GM04503 (cell line): ENCODE results near the gene SOX5.
"Not testable (repeated sequence)": the region's sequence is repeated elsewhere in the genome, so short reads cannot be mapped to it uniquely, and the experiment has no call there.

ENCODE experiments used
- DNase-seq: peaks from one replicate; pipeline ENCODE4 v3.0.0-alpha.2; 2012; ENCODE audit warnings: low read depth

The SOX5 gene

GRCh38 chr12:23909551-23909950 lies 39.9 kb downstream of the SOX5 start:
- DNase-seq: no peak

GRCh38 chr12:23906329-23906728 lies 43.1 kb downstream of the SOX5 start:
- DNase-seq: no peak

GRCh38 chr12:23899434-23899833 lies 50.0 kb downstream of the SOX5 start:
- DNase-seq: no peak

- no peak for DNase-seq
Observed at GRCh38 chr12:23898121-23898520, 51.3 kb downstream of the SOX5 start.

- DNase-seq: no peak
Observed at GRCh38 chr12:23895792-23896218, 53.7 kb downstream of the SOX5 start.

- no peak for DNase-seq
Observed at GRCh38 chr12:23893611-23894010, 55.9 kb downstream of the SOX5 start.

GRCh38 chr12:23891115-23891514 lies 58.4 kb downstream of the SOX5 start:
- DNase-seq: no peak

GRCh38 chr12:23889069-23889440 lies 60.4 kb downstream of the SOX5 start:
- no peak for DNase-seq

- DNase-seq: no peak
Observed at GRCh38 chr12:23888396-23889068, 60.9 kb downstream of the SOX5 start.

- DNase-seq: no peak
Observed at GRCh38 chr12:23887055-23887835, 62.2 kb downstream of the SOX5 start.

GRCh38 chr12:23885394-23885793 lies 64.1 kb downstream of the SOX5 start:
- no peak for DNase-seq

GRCh38 chr12:23884909-23885308 lies 64.6 kb downstream of the SOX5 start:
- no peak for DNase-seq

GRCh38 chr12:23880988-23881387 lies 68.5 kb downstream of the SOX5 start:
- no peak for DNase-seq

- not testable (repeated sequence) for DNase-seq
Observed at GRCh38 chr12:23876618-23877017, 72.9 kb downstream of the SOX5 start.

- DNase-seq: no peak
Observed at GRCh38 chr12:23867794-23868193, 81.7 kb downstream of the SOX5 start.

- no peak for DNase-seq
Observed at GRCh38 chr12:23862701-23863100, 86.8 kb downstream of the SOX5 start.

GRCh38 chr12:23860019-23860418 lies 89.5 kb downstream of the SOX5 start:
- DNase-seq: no peak

- no peak for DNase-seq
Observed at GRCh38 chr12:23857178-23857577, 92.3 kb downstream of the SOX5 start.

- no peak for DNase-seq
Observed at GRCh38 chr12:23855813-23856212, 93.7 kb downstream of the SOX5 start.

GRCh38 chr12:23854598-23854997 lies 94.9 kb downstream of the SOX5 start:
- no peak for DNase-seq

- DNase-seq: no peak
Observed at GRCh38 chr12:23853640-23854039, 95.8 kb downstream of the SOX5 start.

GRCh38 chr12:23851602-23852001 lies 97.9 kb downstream of the SOX5 start:
- DNase-seq: no peak

GRCh38 chr12:23847857-23848256 lies 101.6 kb downstream of the SOX5 start:
- no peak for DNase-seq

GRCh38 chr12:23843958-23844357 lies 105.5 kb downstream of the SOX5 start:
- DNase-seq: no peak
